Measurements from ENCODE around the gene PSMB4. TPM values are rescaled to one million over a fixed set of nuclear protein-coding genes. Genes with fewer than 3 reads are reported as not detected.
"Not testable (repeated sequence)": the region's sequence is repeated elsewhere in the genome, so short reads cannot be mapped to it uniquely, and the experiment has no call there.

The PSMB4 gene
- total and polyA plus RNA-seq, 10 donors = 184 to 371 (median 205) TPM

- Histone ChIP-seq H3K9me3 (no peaks in the 10 kb centered on the region), H3K4me1 (no peaks in the 10 kb centered on the region), H3K4me3 (no peak overlapping the region), H3K36me3 (peaks cover 0 to 100% (median 83%) of the 10 kb centered on the region in 6 donors), H3K27ac (no peak overlapping the region), H3K27me3 (replicated peaks in 1 of 7) (no peaks in the 10 kb centered on the region)
- intact Hi-C loops (cut with DNase I; ENCODE audit: low total_unique reads) = no loop called here
- no peak for DNase-seq
- TF ChIP-seq POLR2A (IDR thresholded peaks at IDR 0.05) (no peak), POLR2AphosphoS5 (IDR thresholded peaks at IDR 0.05) (no peak), CTCF (IDR thresholded peaks at IDR 0.05 in 8 of 11, conservative IDR thresholded peaks at IDR 0.05 in 3 of 11) (no peak)
- WGBS, 5 donors = 68 to 93% (median 89%) methylated on average over 3 of the region's 3 CpGs
These were observed 18.7 kb downstream of the PSMB4 start for GRCh38 chr1:151418081-151418480.

DNA sequence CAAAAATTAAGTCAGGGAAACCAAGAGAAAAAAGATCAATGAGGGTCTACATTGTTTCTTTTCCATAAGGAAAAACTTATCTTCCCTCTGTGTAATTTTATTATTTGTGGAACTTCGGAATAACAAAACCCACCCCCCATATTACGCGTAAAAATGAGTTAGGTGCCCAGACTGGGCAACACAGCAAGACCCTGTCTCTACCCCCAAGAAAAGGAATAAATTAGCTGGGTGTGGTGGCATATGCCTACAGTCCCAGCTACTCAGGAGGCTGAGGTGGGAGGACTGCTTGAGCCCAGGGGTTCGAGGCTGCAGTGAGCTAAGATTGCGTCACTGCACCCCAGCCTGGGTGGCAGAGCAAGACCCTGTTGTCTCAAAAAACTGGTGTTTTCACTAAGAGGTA is 20.4 kb downstream of the PSMB4 start:
- TF ChIP-seq POLR2A (IDR thresholded peaks at IDR 0.05) (no peak), POLR2AphosphoS5 (IDR thresholded peaks at IDR 0.05) (no peak), CTCF (IDR thresholded peaks at IDR 0.05 in 8 of 11, conservative IDR thresholded peaks at IDR 0.05 in 3 of 11) (no peak)
- WGBS, 5 donors = 77 to 99% (median 85%) methylated on average over 5 of the region's 5 CpGs
- Histone ChIP-seq H3K9me3 (no peaks in the 10 kb centered on the region), H3K27ac (no peak overlapping the region), H3K4me3 (no peak overlapping the region), H3K4me1 (peaks cover 0 to under 1% (median 0%) of the 10 kb centered on the region in 6 donors), H3K36me3 (peaks cover 0 to 100% (median 85%) of the 10 kb centered on the region in 6 donors), H3K27me3 (replicated peaks in 1 of 7) (no peaks in the 10 kb centered on the region)
- no peak for DNase-seq
- intact Hi-C loops (cut with DNase I; ENCODE audit: low total_unique reads) = no loop called here

GRCh38 chr1:151425103-151425502 is 25.7 kb downstream of the PSMB4 start:
- Histone ChIP-seq H3K9me3 (no peaks in the 10 kb centered on the region), H3K4me1 (peaks cover 0 to 11% (median 0%) of the 10 kb centered on the region in 6 donors), H3K36me3 (peaks cover 0 to 100% (median 91%) of the 10 kb centered on the region in 6 donors), H3K27me3 (replicated peaks in 1 of 7) (no peaks in the 10 kb centered on the region), H3K4me3 (no peak overlapping the region), H3K27ac (peak overlapping the region in 1 of 8 donors; percentile 21)
- intact Hi-C loops (cut with DNase I; ENCODE audit: low total_unique reads) = no loop called here
- 54 to 73% (median 69%) methylated on average over 2 of the region's 2 CpGs for WGBS, 5 donors
- TF ChIP-seq POLR2AphosphoS5 (IDR thresholded peaks at IDR 0.05) (no peak), POLR2A (IDR thresholded peaks at IDR 0.05) (no peak), CTCF (IDR thresholded peaks at IDR 0.05 in 8 of 11, conservative IDR thresholded peaks at IDR 0.05 in 3 of 11) (no peak)
- DNase-seq = no peak

DNA sequence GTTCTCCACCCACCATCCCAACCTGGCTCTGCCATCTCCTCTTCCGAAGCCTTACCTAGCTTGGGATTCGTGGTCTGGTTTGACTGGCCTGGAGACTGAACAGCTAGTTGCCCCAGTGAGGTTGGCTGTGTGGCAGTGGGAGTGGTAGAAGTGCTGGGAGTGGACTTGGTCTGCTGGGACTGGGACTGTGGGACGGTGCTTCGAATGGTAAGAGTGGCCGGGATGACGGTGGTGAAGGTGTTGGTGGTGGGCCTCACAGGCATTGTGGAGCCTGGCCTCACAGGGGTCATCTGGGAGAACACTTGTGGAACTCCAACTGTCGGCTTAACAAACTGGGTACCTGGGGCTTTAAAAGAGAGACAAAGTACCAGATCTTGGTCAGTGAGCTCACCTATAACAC is 28.7 kb downstream of the PSMB4 start:
- H3K27me3 ChIP-seq (replicated peaks in 1 of 7) = no peaks in the 10 kb centered on the region
- H3K9me3 ChIP-seq = no peaks in the 10 kb centered on the region
- WGBS, 5 donors = 96 to 99% (median 97%) methylated on average over 7 of the region's 7 CpGs
- no peak overlapping the region for H3K4me3 ChIP-seq
- TF ChIP-seq CTCF (IDR thresholded peaks at IDR 0.05 in 8 of 11, conservative IDR thresholded peaks at IDR 0.05 in 3 of 11) = no peak
- TF ChIP-seq POLR2A (IDR thresholded peaks at IDR 0.05) = no peak
- no peak for TF ChIP-seq POLR2AphosphoS5 (IDR thresholded peaks at IDR 0.05)
- H3K27ac ChIP-seq = no peak overlapping the region
- peaks cover 0 to 81% (median 67%) of the 10 kb centered on the region in 6 donors for H3K36me3 ChIP-seq
- intact Hi-C loops (cut with DNase I; ENCODE audit: low total_unique reads) = no loop called here
- H3K4me1 ChIP-seq = peaks cover 0 to 16% (median 0%) of the 10 kb centered on the region in 6 donors
- DNase-seq = no peak

- intact Hi-C loops (cut with DNase I; ENCODE audit: low total_unique reads); H3K27ac ChIP-seq; H3K4me3 ChIP-seq; H3K9me3 ChIP-seq; H3K27me3 ChIP-seq (replicated peaks in 1 of 7); DNase-seq: not testable (repeated sequence)
- 90 to 98% (median 95%) methylated on average over 5 of the region's 5 CpGs for WGBS, 5 donors
- H3K4me1 ChIP-seq = peaks cover 9 to 63% (median 37%) of the 10 kb centered on the region in 6 donors
- peaks cover 0 to 64% (median 23%) of the 10 kb centered on the region in 6 donors for H3K36me3 ChIP-seq
These were observed 34.5 kb downstream of the PSMB4 start for GRCh38 chr1:151433827-151434226.

Measured in spleen (tissue), 11 donors.